GM13976 (cell line): ENCODE measurements around the gene FAM53B.

Experiments used
- DNase-seq: peaks from one replicate; pipeline ENCODE4 v3.0.0; 2012; ENCODE audit warnings: low spot score
- in situ Hi-C: fragments of 300-500 bp; cut with MboI; formaldehyde crosslinking; loops from one replicate; pipeline ENCODE4 v1.12.0; 2022; ENCODE audit warnings: low sequenced_read_pairs, mixed read lengths, inconsistent platforms; ENCODE audit not compliant: unreplicated experiment
- TF ChIP-seq, protein P1 (sequence below): IDR thresholded peaks from 2 replicates; pipeline ENCODE4 v1.5.1; 2012; ENCODE audit warnings: borderline replicate concordance, mild to moderate bottlenecking; ENCODE audit not compliant: insufficient read depth; ENCODE audit errors: extremely low read depth, missing control alignments, control extremely low read depth

FAM53B gene

DNA sequence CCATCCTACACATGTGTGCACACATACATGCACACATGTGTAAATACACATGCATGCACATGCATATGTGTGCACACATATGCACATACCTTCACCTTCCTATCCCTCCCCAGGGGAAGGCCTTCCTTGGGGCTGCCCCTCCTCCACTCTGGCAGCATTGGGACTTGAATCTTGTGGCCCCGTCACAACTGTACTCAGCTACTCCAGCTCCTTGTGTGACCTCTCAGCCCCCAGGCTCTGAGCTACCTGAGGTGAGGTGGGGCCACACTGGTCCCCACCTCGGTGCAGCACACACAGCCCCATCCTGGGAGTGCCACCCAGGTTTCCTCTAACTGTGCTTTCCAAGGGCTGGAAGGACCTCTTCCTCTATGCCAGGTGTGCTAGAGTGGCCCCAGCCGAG, 166.5 kb downstream of the FAM53B start:
- in situ Hi-C loops, result no loop called here
- TF ChIP-seq, protein P1, sequence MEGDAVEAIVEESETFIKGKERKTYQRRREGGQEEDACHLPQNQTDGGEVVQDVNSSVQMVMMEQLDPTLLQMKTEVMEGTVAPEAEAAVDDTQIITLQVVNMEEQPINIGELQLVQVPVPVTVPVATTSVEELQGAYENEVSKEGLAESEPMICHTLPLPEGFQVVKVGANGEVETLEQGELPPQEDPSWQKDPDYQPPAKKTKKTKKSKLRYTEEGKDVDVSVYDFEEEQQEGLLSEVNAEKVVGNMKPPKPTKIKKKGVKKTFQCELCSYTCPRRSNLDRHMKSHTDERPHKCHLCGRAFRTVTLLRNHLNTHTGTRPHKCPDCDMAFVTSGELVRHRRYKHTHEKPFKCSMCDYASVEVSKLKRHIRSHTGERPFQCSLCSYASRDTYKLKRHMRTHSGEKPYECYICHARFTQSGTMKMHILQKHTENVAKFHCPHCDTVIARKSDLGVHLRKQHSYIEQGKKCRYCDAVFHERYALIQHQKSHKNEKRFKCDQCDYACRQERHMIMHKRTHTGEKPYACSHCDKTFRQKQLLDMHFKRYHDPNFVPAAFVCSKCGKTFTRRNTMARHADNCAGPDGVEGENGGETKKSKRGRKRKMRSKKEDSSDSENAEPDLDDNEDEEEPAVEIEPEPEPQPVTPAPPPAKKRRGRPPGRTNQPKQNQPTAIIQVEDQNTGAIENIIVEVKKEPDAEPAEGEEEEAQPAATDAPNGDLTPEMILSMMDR, result no peak
- DNase-seq, result no peak

DNA sequence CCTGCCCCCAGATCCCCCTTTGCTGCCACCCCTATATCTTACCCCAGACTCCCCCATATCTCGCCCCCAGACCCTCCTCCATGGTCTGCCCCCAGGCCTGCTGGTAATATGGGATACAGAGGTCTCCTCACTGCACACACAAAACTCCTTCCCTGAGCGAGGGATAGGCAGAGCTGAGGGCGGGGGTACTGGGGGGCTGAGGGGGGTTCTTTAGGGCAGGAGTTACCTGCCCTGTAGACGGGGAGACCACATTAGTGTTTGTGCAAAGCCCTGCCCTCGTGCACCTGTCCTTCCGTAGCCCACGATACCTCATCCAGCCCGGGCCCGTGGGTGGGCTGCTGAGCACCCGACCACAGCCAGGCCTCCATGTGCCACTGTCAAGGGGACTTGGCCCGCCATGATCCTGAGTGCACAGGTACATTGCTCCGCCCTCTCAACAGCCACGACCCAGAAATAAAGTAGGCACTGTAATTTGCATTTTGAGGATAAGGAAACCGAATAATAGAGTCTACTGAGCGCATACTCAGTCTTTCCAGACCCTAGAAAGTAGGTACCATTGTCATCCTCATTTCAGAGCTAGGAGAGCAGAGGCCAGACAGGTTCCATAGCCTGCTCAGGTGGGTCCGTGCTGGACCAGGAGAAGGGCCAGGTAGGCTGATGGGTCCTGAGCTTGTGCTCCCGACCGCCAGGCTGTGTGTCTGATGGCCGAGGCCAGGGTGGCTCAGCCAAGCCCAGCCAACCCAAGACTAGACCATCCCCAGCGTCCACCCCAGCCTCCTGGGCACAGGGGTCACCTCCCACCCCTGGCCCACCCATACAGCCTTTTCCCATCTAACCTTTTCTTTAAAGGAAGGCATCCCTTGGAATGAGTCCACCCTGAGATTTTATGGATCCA, 167.4 kb downstream of the FAM53B start:
- TF ChIP-seq, protein P1, result no peak
- DNase-seq, result no peak
- in situ Hi-C loops, result no loop called here

DNA sequence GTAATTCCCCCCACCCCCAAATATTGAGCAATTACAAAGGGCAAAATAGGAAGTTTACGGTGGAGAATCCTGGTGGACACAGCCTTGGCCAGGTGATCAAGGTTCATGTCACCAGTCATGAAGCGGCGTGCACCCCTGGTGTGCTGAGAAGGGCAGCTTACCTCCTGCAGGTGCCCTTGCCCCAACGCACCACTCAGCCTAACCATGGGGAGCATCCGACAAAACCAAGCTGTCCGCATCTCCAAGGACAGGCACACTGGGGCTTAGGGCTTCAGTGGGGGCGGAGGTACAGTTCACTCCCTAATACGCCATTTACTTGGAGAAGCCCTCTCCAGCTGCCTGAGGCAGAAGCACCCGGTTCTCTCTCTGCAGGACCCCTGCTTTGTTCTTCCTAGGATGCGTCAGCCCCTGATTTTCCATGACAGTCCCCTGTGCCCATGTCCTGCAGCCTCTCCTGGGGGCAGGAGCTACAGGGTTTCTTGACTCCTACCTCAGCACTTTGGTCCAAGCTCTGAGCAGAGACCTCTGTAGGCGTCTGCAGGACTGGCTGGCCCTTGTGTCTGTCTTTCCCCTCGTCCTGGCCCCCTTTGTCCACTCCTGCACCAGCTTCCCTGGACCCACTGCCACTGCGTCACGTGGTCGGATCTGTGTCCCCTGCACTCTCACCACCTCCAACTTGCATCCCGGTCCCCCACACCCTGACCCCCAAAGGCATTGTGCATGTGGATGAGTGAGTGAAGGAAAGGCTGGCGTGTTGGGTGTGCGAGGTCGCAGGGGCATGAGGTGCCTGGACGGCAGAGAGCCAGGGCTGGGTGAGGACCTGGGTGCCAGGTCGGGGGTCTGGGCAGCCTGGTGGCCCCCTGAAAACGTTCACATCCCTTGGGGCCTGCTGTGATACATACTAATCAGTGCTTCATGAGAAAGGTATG, 168.8 kb downstream of the FAM53B start:
- TF ChIP-seq, protein P1, result no peak
- no peak for DNase-seq
- in situ Hi-C loops, result no loop called here

DNA sequence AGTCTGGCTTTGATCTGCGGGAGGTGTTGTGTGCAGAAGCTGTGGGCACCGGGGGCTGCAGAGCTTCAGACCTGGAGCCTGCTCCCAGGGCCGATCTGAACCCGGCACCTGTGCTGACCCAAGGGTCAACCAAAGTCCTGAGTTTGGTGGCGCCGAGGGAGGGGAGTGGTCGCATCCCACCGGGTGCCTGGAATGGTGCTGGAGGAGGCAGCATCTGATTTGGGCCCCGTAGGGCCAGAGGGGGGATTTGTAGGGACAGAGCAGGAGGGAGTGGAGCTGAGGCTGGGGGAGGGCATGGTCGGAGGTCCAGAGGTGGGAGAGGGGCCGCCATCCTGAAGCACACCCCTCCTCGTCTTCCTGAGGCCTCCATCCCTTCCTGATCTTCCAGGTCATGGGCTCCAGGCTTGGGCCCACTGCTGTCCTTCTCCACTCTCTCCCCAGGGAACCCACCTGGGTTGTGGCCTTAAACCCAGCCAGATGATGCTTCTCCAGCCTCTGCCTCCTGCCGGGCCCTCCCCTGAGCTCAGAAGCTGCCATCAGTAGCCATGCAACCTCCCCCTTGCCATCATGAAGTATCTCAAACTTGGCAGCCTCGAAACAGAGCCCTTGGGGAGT, 169.6 kb downstream of the FAM53B start:
- in situ Hi-C loops, result no loop called here
- DNase-seq, result no peak
- TF ChIP-seq, protein P1, result no peak

DNA sequence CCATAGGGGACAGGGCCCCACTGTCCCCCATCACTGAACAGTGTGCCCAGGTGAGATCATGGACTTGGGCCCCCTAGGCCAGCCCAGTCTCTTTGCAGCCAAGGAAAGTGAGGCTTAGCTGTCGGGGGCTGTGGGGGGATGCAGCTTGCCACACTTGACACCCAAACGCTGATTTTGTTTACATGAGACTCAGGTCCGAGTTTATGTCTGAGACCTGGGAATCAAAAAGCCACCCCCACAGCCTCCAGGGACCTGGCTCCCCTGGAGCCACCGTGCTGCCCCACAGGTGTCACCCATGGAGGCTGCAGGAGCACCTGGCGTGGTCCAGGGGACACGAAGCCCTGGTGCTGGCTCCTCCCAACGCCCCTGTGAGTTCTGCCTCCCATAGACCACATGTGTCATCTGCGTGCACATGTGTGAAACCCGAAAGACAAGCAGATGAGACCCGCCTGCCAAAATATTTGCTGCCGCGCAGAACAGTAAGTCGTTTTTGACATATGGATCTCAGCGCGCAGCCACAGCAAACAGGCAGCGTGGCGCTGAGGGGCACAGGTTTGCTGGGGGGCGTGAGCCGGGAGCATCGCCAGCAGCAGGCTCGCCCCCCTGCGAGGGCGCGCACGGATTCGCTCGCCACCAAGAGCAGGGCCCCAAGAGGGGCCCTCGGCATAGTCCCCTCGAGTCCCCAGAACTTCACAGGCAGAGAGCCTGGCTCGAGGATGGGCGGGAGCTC, 170.3 kb downstream of the FAM53B start:
- TF ChIP-seq, protein P1, result no peak
- in situ Hi-C loops, result no loop called here
- no peak for DNase-seq
